Hepatocyte (in vitro differentiated cells): ENCODE data around the gene ISY1. TPM values are rescaled to one million over a fixed set of nuclear protein-coding genes. Genes with fewer than 3 reads are reported as not detected.

Source experiments
- DNase-seq: peaks from one replicate; pipeline ENCODE4 v3.0.0-alpha.2; 2016; ENCODE audit warnings: low spot score
- H2AFZ ChIP-seq: fragments of 200-600 bp; sonication (generic); 2 replicates; pipeline ENCODE4 v1.6.0; 2016; ENCODE audit warnings: antibody characterized with exemption, mild to moderate bottlenecking
- H3K27ac ChIP-seq: fragments of 200-600 bp; sonication (generic); 2 replicates; pipeline ENCODE4 v1.5.1; 2016; ENCODE audit warnings: mild to moderate bottlenecking
- H3K27me3 ChIP-seq: fragments of 200-600 bp; sonication (generic); 2 replicates; pipeline ENCODE4 v1.6.1; 2016
- H3K36me3 ChIP-seq: fragments of 200-600 bp; sonication (generic); replicated peaks from 2 replicates; pipeline ENCODE4 v1.5.1; 2016; ENCODE audit warnings: low read depth; ENCODE audit not compliant: insufficient read depth
- H3K4me1 ChIP-seq: fragments of 200-600 bp; sonication (generic); 2 replicates; pipeline ENCODE4 v1.5.1; 2016; ENCODE audit warnings: mild to moderate bottlenecking, moderate library complexity; ENCODE audit not compliant: insufficient read depth
- H3K4me2 ChIP-seq: fragments of 200-600 bp; sonication (generic); 2 replicates; pipeline ENCODE4 v1.6.0; 2016
- H3K4me3 ChIP-seq: fragments of 200-600 bp; sonication (generic); 2 replicates; pipeline ENCODE4 v1.5.1; 2016; ENCODE audit warnings: mild to moderate bottlenecking
- H3K79me2 ChIP-seq: fragments of 200-600 bp; sonication (generic); 2 replicates; pipeline ENCODE4 v1.6.0; 2017; ENCODE audit warnings: mild to moderate bottlenecking
- H3K9me2 ChIP-seq: fragments of 200-600 bp; sonication (generic); replicated peaks from 2 replicates; pipeline ENCODE4 v1.6.0; 2017; ENCODE audit warnings: mild to moderate bottlenecking; ENCODE audit not compliant: insufficient read depth
- H3K9me3 ChIP-seq: fragments of 200-600 bp; sonication (generic); 2 replicates; pipeline ENCODE4 v1.5.1; 2016; ENCODE audit warnings: low read depth, mild to moderate bottlenecking
- H4K20me1 ChIP-seq: fragments of 200-600 bp; sonication (generic); 2 replicates; pipeline ENCODE4 v1.6.0; 2016; ENCODE audit warnings: mild to moderate bottlenecking; ENCODE audit not compliant: insufficient read depth, poor library complexity, severe bottlenecking
- EZH2 ChIP-seq: fragments of 200-600 bp; sonication (generic); IDR thresholded peaks from 2 replicates; pipeline ENCODE4 v1.6.1; 2016; ENCODE audit warnings: antibody characterized with exemption, mild to moderate bottlenecking, borderline replicate concordance
- EZH2phosphoT487 ChIP-seq: fragments of 200-600 bp; sonication (generic); IDR thresholded peaks from one replicate; pipeline ENCODE4 v1.6.1; 2018; ENCODE audit warnings: antibody characterized with exemption, mild to moderate bottlenecking, low read depth, moderate library complexity; ENCODE audit not compliant: unreplicated experiment, severe bottlenecking
- WGBS: methylation state at CpG from one replicate; pipeline ENCODE4 v1.1.6; 2016; ENCODE audit warnings: low lambda C conversion rate; ENCODE audit errors: missing lambda C conversion rate; 5-methylcytosine and 5-hydroxymethylcytosine counted together
- polyA plus RNA-seq: library from polyadenylated mRNA; unstranded; fragments of >200 nt; fragmentation: Nextera tagmentation; extraction: Ambion mirVana; gene quantifications from 2 replicates; pipeline ENCODE4 v1.2.1, GENCODE V29; 2016
- total RNA-seq: library from RNA; depleted of rRNA; stranded (reverse); fragments of >200 nt; gene quantifications from 2 replicates; pipeline ENCODE4 v1.2.3, GENCODE V29; 2014
- TF ChIP-seq, protein P1 (sequence below): fragments of 200-600 bp; sonication (generic); IDR thresholded peaks from 2 replicates; pipeline ENCODE4 v1.5.1; 2016; ENCODE audit warnings: antibody characterized with exemption, mild to moderate bottlenecking; ENCODE audit not compliant: poor library complexity

Gene ISY1
- total and polyA plus RNA-seq, 2 experiments from 2014 or later = 20.1 to 35.8 TPM

DNA sequence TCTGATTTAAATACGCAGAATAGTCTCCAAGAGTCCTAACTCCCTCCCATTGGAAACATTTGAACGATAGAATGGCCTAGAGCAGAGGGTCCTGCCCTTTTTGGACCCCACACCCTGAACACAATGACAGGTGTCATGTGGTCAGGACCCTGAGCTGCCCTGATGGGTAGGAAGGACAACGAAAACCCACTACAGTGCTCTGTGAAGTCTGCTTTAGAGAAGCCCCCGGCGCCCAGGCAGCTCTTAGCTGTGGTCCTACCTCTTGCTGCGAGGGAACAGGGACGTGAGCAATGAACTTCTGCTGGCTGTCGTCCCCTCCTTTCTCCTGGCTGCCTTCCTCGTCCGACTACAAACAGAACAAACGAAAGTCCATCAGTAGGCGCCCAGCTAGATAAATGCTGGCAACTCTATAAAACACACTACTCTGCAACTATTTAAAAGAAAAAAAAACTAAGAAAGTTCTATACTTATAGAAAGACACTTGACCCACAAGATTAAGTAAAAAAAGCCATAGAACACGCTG is 30.5 kb downstream of the ISY1 start:
- Histone ChIP-seq H3K9me2 (no peaks in the 10 kb centered on the region), H3K4me3 (no peak overlapping the region), H3K9me3 (no peaks in the 10 kb centered on the region), H3K36me3 (no peaks in the 10 kb centered on the region), H3K27ac (no peak overlapping the region), H3K27me3 (no peaks in the 10 kb centered on the region), H3K4me1 (no peaks in the 10 kb centered on the region), H4K20me1 (no peaks in the 10 kb centered on the region), H2AFZ (no peak overlapping the region), H3K4me2 (no peak overlapping the region), H3K79me2 (no peaks in the 10 kb centered on the region)
- no peak for DNase-seq
- TF ChIP-seq EZH2 (no peak), EZH2phosphoT487 (no peak)
- TF ChIP-seq, protein P1, sequence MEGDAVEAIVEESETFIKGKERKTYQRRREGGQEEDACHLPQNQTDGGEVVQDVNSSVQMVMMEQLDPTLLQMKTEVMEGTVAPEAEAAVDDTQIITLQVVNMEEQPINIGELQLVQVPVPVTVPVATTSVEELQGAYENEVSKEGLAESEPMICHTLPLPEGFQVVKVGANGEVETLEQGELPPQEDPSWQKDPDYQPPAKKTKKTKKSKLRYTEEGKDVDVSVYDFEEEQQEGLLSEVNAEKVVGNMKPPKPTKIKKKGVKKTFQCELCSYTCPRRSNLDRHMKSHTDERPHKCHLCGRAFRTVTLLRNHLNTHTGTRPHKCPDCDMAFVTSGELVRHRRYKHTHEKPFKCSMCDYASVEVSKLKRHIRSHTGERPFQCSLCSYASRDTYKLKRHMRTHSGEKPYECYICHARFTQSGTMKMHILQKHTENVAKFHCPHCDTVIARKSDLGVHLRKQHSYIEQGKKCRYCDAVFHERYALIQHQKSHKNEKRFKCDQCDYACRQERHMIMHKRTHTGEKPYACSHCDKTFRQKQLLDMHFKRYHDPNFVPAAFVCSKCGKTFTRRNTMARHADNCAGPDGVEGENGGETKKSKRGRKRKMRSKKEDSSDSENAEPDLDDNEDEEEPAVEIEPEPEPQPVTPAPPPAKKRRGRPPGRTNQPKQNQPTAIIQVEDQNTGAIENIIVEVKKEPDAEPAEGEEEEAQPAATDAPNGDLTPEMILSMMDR = no peak
- 93% methylated on average over 13 of the region's 13 CpGs for WGBS

DNA sequence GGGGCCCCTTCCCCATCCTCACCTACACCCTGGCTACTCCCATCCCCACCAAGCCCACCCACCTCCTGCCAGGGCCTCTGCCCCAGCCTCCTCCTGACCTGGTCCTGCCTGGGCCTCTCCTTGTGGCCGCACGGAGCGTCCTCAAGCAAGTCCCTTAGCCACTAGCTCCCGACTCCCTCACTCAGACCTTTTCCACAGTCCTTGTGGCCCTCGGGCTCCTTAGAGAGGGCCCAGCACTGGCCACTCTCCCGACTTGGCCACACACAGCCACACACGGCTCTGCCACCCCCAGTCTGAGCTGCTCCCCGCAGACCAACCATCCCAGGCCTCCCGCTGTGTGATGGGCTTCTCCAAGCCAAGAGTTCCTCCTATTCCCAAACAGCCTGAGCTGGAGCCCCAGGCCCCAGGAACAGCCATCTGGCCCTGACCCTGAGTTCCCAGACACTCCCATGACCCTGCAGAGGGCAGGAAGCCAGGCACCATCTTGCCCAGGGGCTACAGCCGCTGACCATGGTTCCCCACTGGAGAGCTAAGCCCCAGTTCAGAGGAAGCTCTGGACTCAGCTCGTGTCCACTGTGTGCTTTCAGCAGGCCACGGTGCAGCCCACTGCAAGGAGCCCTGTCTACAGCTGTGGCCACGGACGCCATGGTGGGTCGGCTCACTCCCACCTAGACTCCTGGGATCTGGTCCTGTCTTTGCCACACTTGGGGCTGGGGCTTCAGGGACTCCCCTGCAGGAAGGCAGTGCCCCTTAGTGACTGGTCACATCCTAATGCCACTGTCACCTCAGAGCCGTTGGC is 32.3 kb downstream of the ISY1 start:
- no peak for DNase-seq
- 96% methylated on average over 16 of the region's 16 CpGs for WGBS
- Histone ChIP-seq H3K4me2 (no peak overlapping the region), H3K27me3 (no peaks in the 10 kb centered on the region), H3K4me3 (no peak overlapping the region), H2AFZ (no peak overlapping the region), H3K9me2 (no peaks in the 10 kb centered on the region), H3K9me3 (no peaks in the 10 kb centered on the region), H3K4me1 (peaks cover 3% of the 10 kb centered on the region), H3K79me2 (no peaks in the 10 kb centered on the region), H3K36me3 (no peaks in the 10 kb centered on the region), H3K27ac (no peak overlapping the region), H4K20me1 (no peaks in the 10 kb centered on the region)
- TF ChIP-seq EZH2phosphoT487 = no peak
- no peak for TF ChIP-seq EZH2
- TF ChIP-seq, protein P1 = no peak

DNA sequence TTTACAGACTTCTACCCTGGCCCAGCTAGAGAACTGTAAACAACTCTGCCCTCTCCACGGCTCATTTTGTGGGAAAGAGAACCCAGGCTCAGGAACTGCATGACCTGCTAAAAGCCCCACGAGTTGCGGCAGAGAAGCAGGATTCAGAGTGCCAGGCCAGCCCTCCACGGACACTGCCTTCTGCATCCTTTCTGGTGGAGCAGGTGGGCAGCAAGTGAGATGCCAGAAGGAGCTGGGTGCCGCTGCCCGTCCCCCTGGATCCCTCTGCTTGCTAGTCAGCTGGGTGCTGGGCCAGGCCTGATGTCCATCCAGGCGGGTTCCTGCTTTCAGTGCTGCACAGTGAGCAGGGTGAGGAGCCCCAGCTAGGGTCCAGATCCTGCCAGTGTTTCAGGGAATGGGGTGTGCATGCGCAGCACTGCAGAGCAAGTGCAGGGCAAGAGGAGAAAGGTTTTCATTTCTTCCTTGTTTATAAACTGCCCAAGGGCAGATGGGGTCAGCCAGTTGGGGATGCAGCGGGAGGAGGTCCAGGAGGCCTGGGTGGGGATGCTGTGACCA is 34.1 kb downstream of the ISY1 start:
- H3K36me3 ChIP-seq = no peaks in the 10 kb centered on the region
- no peak overlapping the region for H2AFZ ChIP-seq
- no peaks in the 10 kb centered on the region for H3K9me3 ChIP-seq
- H3K79me2 ChIP-seq = no peaks in the 10 kb centered on the region
- TF ChIP-seq, protein P1 = no peak
- no peak for TF ChIP-seq EZH2phosphoT487
- TF ChIP-seq EZH2 = no peak
- H4K20me1 ChIP-seq = no peaks in the 10 kb centered on the region
- H3K9me2 ChIP-seq = no peaks in the 10 kb centered on the region
- DNase-seq = no peak
- peaks cover 16% of the 10 kb centered on the region for H3K4me1 ChIP-seq
- H3K27ac ChIP-seq = no peak overlapping the region
- 93% methylated on average over 9 of the region's 9 CpGs for WGBS
- no peaks in the 10 kb centered on the region for H3K27me3 ChIP-seq
- H3K4me2 ChIP-seq = no peak overlapping the region
- no peak overlapping the region for H3K4me3 ChIP-seq
